Panc1 (cell line): Measurements from ENCODE around the gene RDH5. TPM values are rescaled to one million over a fixed set of nuclear protein-coding genes. Genes with fewer than 3 reads are reported as not detected.

Experiments used
- ATAC-seq: fragments of 200-7000 bp; cut with Tn5 transposase; 2 replicates; pipeline ENCODE4 v1.9.1; 2020; ENCODE audit warnings: mild to moderate bottlenecking, moderate library complexity
- BruUV-seq: library from RNA; stranded (reverse); fragments of 400-500 nt; replicated peaks from 2 replicates; lab custom pipeline; 2021; lab: Mats Ljungman, UMichigan
- CTCF ChIA-PET: fragments of 300-600 bp; sonication (Branson Sonifier 250); formaldehyde crosslinking; loops from one replicate; lab custom pipeline; 2022; ENCODE audit warnings: antibody characterized with exemption; lab: Charles Lee
- POLR2A ChIA-PET: fragments of 300-600 bp; sonication (Branson Sonifier 250); formaldehyde crosslinking; loops from one replicate; lab custom pipeline; 2022; ENCODE audit warnings: antibody characterized with exemption; lab: Charles Lee
- DNase-seq: peaks from one replicate; pipeline ENCODE4 v3.0.0-alpha.2; 2010; ENCODE audit warnings: low read depth, low spot score
- H3K27ac ChIP-seq: 2 replicates; pipeline ENCODE4 v1.5.1; 2011; ENCODE audit warnings: mild to moderate bottlenecking, low read length, inconsistent platforms
- H3K27me3 ChIP-seq: fragments of 200-500 bp; sonication (Bioruptor generic); 2 replicates; pipeline ENCODE4 v1.6.0; 2014; ENCODE audit warnings: low read length, inconsistent platforms; ENCODE audit not compliant: control insufficient read depth, insufficient read depth
- H3K36me3 ChIP-seq: fragments of 200-500 bp; sonication (Bioruptor generic); 2 replicates; pipeline ENCODE4 v1.5.1; 2014; ENCODE audit warnings: inconsistent platforms, mild to moderate bottlenecking, low read length, moderate library complexity; ENCODE audit not compliant: control insufficient read depth, insufficient read depth
- H3K4me1 ChIP-seq: 2 replicates; pipeline ENCODE4 v1.5.1; 2011; ENCODE audit warnings: inconsistent platforms, mild to moderate bottlenecking, low read length, moderate library complexity; ENCODE audit not compliant: control insufficient read depth, insufficient read depth
- H3K4me3 ChIP-seq, 2 experiments: 2 replicates each; pipeline ENCODE4 v1.5.1; 2011 to 2012; ENCODE audit warnings: low read depth in 2 of 2, low read length in 2 of 2, mild to moderate bottlenecking in 2 of 2, inconsistent platforms in 1 of 2, moderate library complexity in 1 of 2
- H3K9me3 ChIP-seq: fragments of 200-500 bp; sonication (Bioruptor generic); 2 replicates; pipeline ENCODE4 v1.5.1; 2014; ENCODE audit warnings: low read depth, mild to moderate bottlenecking, inconsistent platforms, low read length, moderate library complexity; ENCODE audit not compliant: control insufficient read depth, insufficient read depth
- CTCF ChIP-seq: fragments of 450-650 bp; IDR thresholded peaks from 2 replicates; pipeline ENCODE4 v1.5.1; 2017; ENCODE audit warnings: mild to moderate bottlenecking
- POLR2AphosphoS5 ChIP-seq: IDR thresholded peaks from 2 replicates; pipeline ENCODE4 v1.6.1; 2012; ENCODE audit warnings: mild to moderate bottlenecking, low read depth, low read length, moderate library complexity
- REST ChIP-seq, 2 experiments: IDR thresholded peaks; 2 replicates each; pipeline ENCODE4 v1.6.1; 2011 to 2012; ENCODE audit warnings: low read depth in 2 of 2, control low read depth in 1 of 2, low read length in 1 of 2, mild to moderate bottlenecking in 1 of 2, moderate library complexity in 1 of 2; ENCODE audit not compliant: insufficient read depth in 1 of 2
- SIN3A ChIP-seq: IDR thresholded peaks from 2 replicates; pipeline ENCODE4 v1.6.1; 2012; ENCODE audit warnings: low read depth, mild to moderate bottlenecking, low read length, moderate library complexity, borderline replicate concordance; ENCODE audit not compliant: insufficient read depth
- TCF7L2 ChIP-seq: IDR thresholded peaks from 2 replicates; pipeline ENCODE4 v1.6.1; 2011; ENCODE audit warnings: mild to moderate bottlenecking, low read depth, low read length, inconsistent platforms
- in situ Hi-C: cut with HindIII; loops from 2 replicates; pipeline ENCODE4 v1.10.0; 2016; ENCODE audit warnings: low sequenced_read_pairs, low pct_unique_long_range_greater_than_20kb
- intact Hi-C: fragments of 100-400 bp; cut with micrococcal nuclease; formaldehyde crosslinking; loops from one replicate; pipeline ENCODE4 v1.10.0; 2022; ENCODE audit not compliant: unreplicated experiment
- total RNA-seq: library from RNA; stranded (reverse); gene quantifications from one replicate; pipeline ENCODE4 v1.2.1, GENCODE V29; 2021; ENCODE audit not compliant: unreplicated experiment

Gene RDH5
- total RNA-seq, 1 experiment from 2014 or later, result 2.8 TPM

GRCh38 chr12:55687746-55688145 is 32.4 kb upstream of the RDH5 start:
- no peak overlapping the region for H3K27ac ChIP-seq
- DNase-seq (no peak), ATAC-seq (no peak)
- no peaks in the 10 kb centered on the region for H3K36me3 ChIP-seq
- H3K27me3 ChIP-seq, result no peaks in the 10 kb centered on the region
- H3K4me1 ChIP-seq, result no peaks in the 10 kb centered on the region
- in situ Hi-C loops (no loop called here), intact Hi-C loops (no loop called here)
- H3K9me3 ChIP-seq, result no peaks in the 10 kb centered on the region
- TF ChIP-seq CTCF, result no peak
- no peak for TF ChIP-seq REST (IDR thresholded peaks at IDR 0.05; ENCODE audit: insufficient read depth in 1 of 2, low read depth in 2 of 2, low read length in 1 of 2)
- no peak for TF ChIP-seq TCF7L2
- TF ChIP-seq SIN3A, result no peak
- no peak for TF ChIP-seq POLR2AphosphoS5
- BruUV-seq, result no TSS peak
- CTCF ChIA-PET, result no interaction called here
- H3K4me3 ChIP-seq, result no peak overlapping the region
- POLR2A ChIA-PET, result interaction anchor here (0.6 kb wide), 1 partner anchor 19 kb away, joined by 3 read pairs; no protein-coding TSS in a partner anchor

GRCh38 chr12:55688716-55689655 is 31.2 kb upstream of the RDH5 start:
- no peaks in the 10 kb centered on the region for H3K9me3 ChIP-seq
- ChIA-PET CTCF (no interaction called here), POLR2A (no interaction called here)
- in situ Hi-C loops (no loop called here), intact Hi-C loops (no loop called here)
- DNase-seq (no peak), ATAC-seq (no peak)
- H3K4me3 ChIP-seq, result no peak overlapping the region
- H3K36me3 ChIP-seq, result no peaks in the 10 kb centered on the region
- TF ChIP-seq CTCF (no peak), TCF7L2 (no peak), REST (IDR thresholded peaks at IDR 0.05; ENCODE audit: insufficient read depth in 1 of 2, low read depth in 2 of 2, low read length in 1 of 2) (no peak), POLR2AphosphoS5 (no peak), SIN3A (no peak)
- no TSS peak for BruUV-seq
- H3K27me3 ChIP-seq, result no peaks in the 10 kb centered on the region
- H3K4me1 ChIP-seq, result no peaks in the 10 kb centered on the region
- H3K27ac ChIP-seq, result no peak overlapping the region
